ENCODE results near the gene CD209. TPM values are rescaled to one million over a fixed set of nuclear protein-coding genes. Genes with fewer than 3 reads are reported as not detected.

CD209 gene
- total and polyA plus RNA-seq, 2 of the 8 experiments (the other 6 are each of a cell fraction or from before 2014, with no cell fraction given): 0.05 to 0.22 TPM

- ChIA-PET POLR2A (ENCODE audit: partially characterized antibody) (no interaction called here), CTCF (ENCODE audit: partially characterized antibody) (interaction anchor here (0.8 to 2.5 kb wide), 5 partner anchors 25 to 83 kb away, joined by 3 to 6 read pairs (median 3); no protein-coding TSS in a partner anchor)
- H4K91ac ChIP-seq (replicated peaks; ENCODE audit: insufficient read length, low read length): no peak overlapping the region
- no peak overlapping the region for H3K4me3 ChIP-seq (ENCODE audit: extremely low read depth in 1 of 4, insufficient read depth in 2 of 4, low read depth in 3 of 4, low read length in 4 of 4)
- H2AFZ ChIP-seq (ENCODE audit: low read length): no peak overlapping the region
- H3K79me1 ChIP-seq (ENCODE audit: low read depth, low read length): no peaks in the 10 kb centered on the region
- no peak overlapping the region for H4K8ac ChIP-seq (ENCODE audit: extremely low read depth, insufficient read depth, low read length)
- WGBS, 2 experiments (ENCODE audit: extremely low coverage in 1 of 2, insufficient coverage in 1 of 2, insufficient read length in 1 of 2, insufficient replicate concordance in 2 of 2, low coverage in 1 of 2, low lambda C conversion rate in 2 of 2, missing lambda C conversion rate in 1 of 2): 90% methylated on average over 2 of the region's 2 CpGs; no CpG with 5 or more reads in 1 of the 2 experiments
- no peak overlapping the region for H3K4me2 ChIP-seq (ENCODE audit: insufficient read depth in 1 of 2, low read depth in 2 of 2, low read length in 2 of 2)
- no peak overlapping the region for H3K18ac ChIP-seq (ENCODE audit: extremely low read depth, low read length)
- no peaks in the 10 kb centered on the region for H3K23me2 ChIP-seq (ENCODE audit: low read depth, low read length)
- no peaks in the 10 kb centered on the region for H4K20me1 ChIP-seq (replicated peaks in 1 of 2; ENCODE audit: control insufficient read depth in 1 of 2, insufficient read depth in 2 of 2, low read length in 2 of 2)
- no peak overlapping the region for H3K9ac ChIP-seq (replicated peaks in 1 of 4; ENCODE audit: extremely low read depth in 1 of 4, low read depth in 3 of 4, low read length in 3 of 4)
- H2BK20ac ChIP-seq (ENCODE audit: low read length): no peak overlapping the region
- H4K5ac ChIP-seq (ENCODE audit: insufficient read length, low read depth, low read length): no peak overlapping the region
- no peak overlapping the region for H3K27ac ChIP-seq (ENCODE audit: low read depth, low read length)
- H2BK120ac ChIP-seq (replicated peaks; ENCODE audit: low read depth, low read length): no peak overlapping the region
- 0 out of 2 replicates have a peak overlapping the region, but pooled peaks have one; percentile 39 for H2AK5ac ChIP-seq (ENCODE audit: low read depth, low read length)
- FAIRE-seq: no peak
- no peaks in the 10 kb centered on the region for H3K9me3 ChIP-seq (ENCODE audit: insufficient read depth in 2 of 2, low read depth in 1 of 2, low read length in 1 of 2)
- no peak overlapping the region for H3K56ac ChIP-seq (replicated peaks; ENCODE audit: insufficient read length, low read depth, low read length)
- no peak overlapping the region for H3K14ac ChIP-seq (ENCODE audit: insufficient read length)
- H3K79me2 ChIP-seq (ENCODE audit: control insufficient read depth in 1 of 2, insufficient read depth in 2 of 2, low read length in 2 of 2): no peaks in the 10 kb centered on the region
- H2BK15ac ChIP-seq (ENCODE audit: low read length): no peak overlapping the region
- no peak overlapping the region for H3K4ac ChIP-seq (replicated peaks; ENCODE audit: insufficient read length, low read depth, low read length)
- 0 out of 7 replicates have a peak, but pooled peaks cover 0 to 2% (median 0%) of the 10 kb centered on the region in 4 experiments for H3K4me1 ChIP-seq (replicated peaks in 1 of 4; ENCODE audit: control insufficient read depth in 3 of 4, insufficient read depth in 4 of 4, low read length in 3 of 4)
- no peak overlapping the region for H3K23ac ChIP-seq (ENCODE audit: insufficient read length)
- DNase-seq (ENCODE audit: low read depth in 1 of 2, low spot score in 2 of 2): no peak
- H2BK5ac ChIP-seq (ENCODE audit: low read depth, low read length): no peak overlapping the region
- H2BK12ac ChIP-seq (ENCODE audit: low read depth, low read length): no peak overlapping the region
- no peaks in the 10 kb centered on the region for H3K36me3 ChIP-seq (ENCODE audit: control insufficient read depth in 2 of 4, insufficient read depth in 4 of 4, low read length in 3 of 4)
- peaks cover 0 to 2% (median 0%) of the 10 kb centered on the region in 4 experiments; a peak in 1 of 7 replicates for H3K27me3 ChIP-seq (replicated peaks in 1 of 4; ENCODE audit: control insufficient read depth in 3 of 4, extremely low read depth in 1 of 4, insufficient read depth in 3 of 4, low read length in 3 of 4)
- TF ChIP-seq BACH1 (IDR thresholded peaks at IDR 0.05; ENCODE audit: low read length): no peak
- no peak for TF ChIP-seq EP300 (IDR thresholded peaks at IDR 0.05; ENCODE audit: borderline replicate concordance in 1 of 2, low read depth in 2 of 2, low read length in 2 of 2)
- TF ChIP-seq NANOG (IDR thresholded peaks at IDR 0.05; ENCODE audit: insufficient read depth, low read depth, low read length, poor library complexity, severe bottlenecking): no peak
- no peak for TF ChIP-seq SP2 (IDR thresholded peaks at IDR 0.05; ENCODE audit: low read length)
- no peak for TF ChIP-seq TEAD4 (IDR thresholded peaks at IDR 0.05; ENCODE audit: low read depth, low read length)
- no peak for TF ChIP-seq SAP30 (IDR thresholded peaks at IDR 0.05; ENCODE audit: insufficient read depth, insufficient replicate concordance, low read length)
- no peak for TF ChIP-seq CHD1 (IDR thresholded peaks at IDR 0.05; ENCODE audit: low read depth, low read length)
- TF ChIP-seq TCF12 (IDR thresholded peaks at IDR 0.05; ENCODE audit: low read depth, low read length): no peak
- TF ChIP-seq BCL11A (IDR thresholded peaks at IDR 0.05; ENCODE audit: low read depth in 2 of 2, low read length in 2 of 2): no peak
- no peak for TF ChIP-seq RXRA (IDR thresholded peaks at IDR 0.05; ENCODE audit: insufficient read depth, low read depth, low read length)
These were observed 21.8 kb upstream of the CD209 start for GRCh38 chr19:7769171-7769570.

All from H1 (cell line).